Hepatocyte (in vitro differentiated cells): ENCODE data around the gene ANKRD11. TPM values are rescaled to one million over a fixed set of nuclear protein-coding genes. Genes with fewer than 3 reads are reported as not detected.
"Not testable (repeated sequence)": the region's sequence is repeated elsewhere in the genome, so short reads cannot be mapped to it uniquely, and the experiment has no call there.

Experiments used
- DNase-seq: peaks from one replicate; pipeline ENCODE4 v3.0.0-alpha.2; 2016; ENCODE audit warnings: low spot score
- H2AFZ ChIP-seq: fragments of 200-600 bp; sonication (generic); 2 replicates; pipeline ENCODE4 v1.6.0; 2016; ENCODE audit warnings: antibody characterized with exemption, mild to moderate bottlenecking
- H3K27ac ChIP-seq: fragments of 200-600 bp; sonication (generic); 2 replicates; pipeline ENCODE4 v1.5.1; 2016; ENCODE audit warnings: mild to moderate bottlenecking
- H3K27me3 ChIP-seq: fragments of 200-600 bp; sonication (generic); 2 replicates; pipeline ENCODE4 v1.6.1; 2016
- H3K36me3 ChIP-seq: fragments of 200-600 bp; sonication (generic); replicated peaks from 2 replicates; pipeline ENCODE4 v1.5.1; 2016; ENCODE audit warnings: low read depth; ENCODE audit not compliant: insufficient read depth
- H3K4me1 ChIP-seq: fragments of 200-600 bp; sonication (generic); 2 replicates; pipeline ENCODE4 v1.5.1; 2016; ENCODE audit warnings: mild to moderate bottlenecking, moderate library complexity; ENCODE audit not compliant: insufficient read depth
- H3K4me2 ChIP-seq: fragments of 200-600 bp; sonication (generic); 2 replicates; pipeline ENCODE4 v1.6.0; 2016
- H3K4me3 ChIP-seq: fragments of 200-600 bp; sonication (generic); 2 replicates; pipeline ENCODE4 v1.5.1; 2016; ENCODE audit warnings: mild to moderate bottlenecking
- H3K79me2 ChIP-seq: fragments of 200-600 bp; sonication (generic); 2 replicates; pipeline ENCODE4 v1.6.0; 2017; ENCODE audit warnings: mild to moderate bottlenecking
- H3K9me2 ChIP-seq: fragments of 200-600 bp; sonication (generic); replicated peaks from 2 replicates; pipeline ENCODE4 v1.6.0; 2017; ENCODE audit warnings: mild to moderate bottlenecking; ENCODE audit not compliant: insufficient read depth
- H3K9me3 ChIP-seq: fragments of 200-600 bp; sonication (generic); 2 replicates; pipeline ENCODE4 v1.5.1; 2016; ENCODE audit warnings: low read depth, mild to moderate bottlenecking
- H4K20me1 ChIP-seq: fragments of 200-600 bp; sonication (generic); 2 replicates; pipeline ENCODE4 v1.6.0; 2016; ENCODE audit warnings: mild to moderate bottlenecking; ENCODE audit not compliant: insufficient read depth, poor library complexity, severe bottlenecking
- CTCF ChIP-seq: fragments of 200-600 bp; sonication (generic); IDR thresholded peaks from 2 replicates; pipeline ENCODE4 v1.5.1; 2016; ENCODE audit warnings: antibody characterized with exemption, mild to moderate bottlenecking; ENCODE audit not compliant: poor library complexity
- EZH2 ChIP-seq: fragments of 200-600 bp; sonication (generic); IDR thresholded peaks from 2 replicates; pipeline ENCODE4 v1.6.1; 2016; ENCODE audit warnings: antibody characterized with exemption, mild to moderate bottlenecking, borderline replicate concordance
- EZH2phosphoT487 ChIP-seq: fragments of 200-600 bp; sonication (generic); IDR thresholded peaks from one replicate; pipeline ENCODE4 v1.6.1; 2018; ENCODE audit warnings: antibody characterized with exemption, mild to moderate bottlenecking, low read depth, moderate library complexity; ENCODE audit not compliant: unreplicated experiment, severe bottlenecking
- WGBS: methylation state at CpG from one replicate; pipeline ENCODE4 v1.1.6; 2016; ENCODE audit warnings: low lambda C conversion rate; ENCODE audit errors: missing lambda C conversion rate; 5-methylcytosine and 5-hydroxymethylcytosine counted together
- polyA plus RNA-seq: library from polyadenylated mRNA; unstranded; fragments of >200 nt; fragmentation: Nextera tagmentation; extraction: Ambion mirVana; gene quantifications from 2 replicates; pipeline ENCODE4 v1.2.1, GENCODE V29; 2016
- total RNA-seq: library from RNA; depleted of rRNA; stranded (reverse); fragments of >200 nt; gene quantifications from 2 replicates; pipeline ENCODE4 v1.2.3, GENCODE V29; 2014

ANKRD11 gene
- total and polyA plus RNA-seq, 2 experiments from 2014 or later: 48.7 to 130 TPM

- no peaks in the 10 kb centered on the region for H3K4me1 ChIP-seq
- 87% methylated on average over 14 of the region's 14 CpGs for WGBS
- TF ChIP-seq EZH2: no peak
- no peak for DNase-seq
- no peak overlapping the region for H3K4me2 ChIP-seq
- H3K9me3 ChIP-seq: no peaks in the 10 kb centered on the region
- no peaks in the 10 kb centered on the region for H3K79me2 ChIP-seq
- no peaks in the 10 kb centered on the region for H3K9me2 ChIP-seq
- H3K4me3 ChIP-seq: no peak overlapping the region
- no peak overlapping the region for H2AFZ ChIP-seq
- peaks cover 8% of the 10 kb centered on the region for H4K20me1 ChIP-seq
- no peaks in the 10 kb centered on the region for H3K27me3 ChIP-seq
- no peak overlapping the region for H3K27ac ChIP-seq
- H3K36me3 ChIP-seq: no peaks in the 10 kb centered on the region
Observed at GRCh38 chr16:89268987-89269735, 221.2 kb downstream of the ANKRD11 start.

- H3K4me1 ChIP-seq: no peaks in the 10 kb centered on the region
- peaks cover 8% of the 10 kb centered on the region for H4K20me1 ChIP-seq
- H3K36me3 ChIP-seq: no peaks in the 10 kb centered on the region
- H2AFZ ChIP-seq: no peak overlapping the region
- no peaks in the 10 kb centered on the region for H3K27me3 ChIP-seq
- H3K9me2 ChIP-seq: no peaks in the 10 kb centered on the region
- DNase-seq: no peak
- H3K9me3 ChIP-seq: no peaks in the 10 kb centered on the region
- H3K4me2 ChIP-seq: no peak overlapping the region
- H3K4me3 ChIP-seq: no peak overlapping the region
- 98% methylated on average over 16 of the region's 19 CpGs for WGBS
- H3K27ac ChIP-seq: no peak overlapping the region
- H3K79me2 ChIP-seq: no peaks in the 10 kb centered on the region
- TF ChIP-seq EZH2phosphoT487 (no peak), EZH2 (no peak), CTCF (no peak)
Observed at GRCh38 chr16:89268585-89268984, 221.8 kb downstream of the ANKRD11 start.

- not testable (repeated sequence) for H3K9me2 ChIP-seq, H3K4me1 ChIP-seq, H3K27me3 ChIP-seq, H3K9me3 ChIP-seq, DNase-seq, H3K36me3 ChIP-seq, H3K4me3 ChIP-seq, H3K79me2 ChIP-seq, H2AFZ ChIP-seq, H3K27ac ChIP-seq, H4K20me1 ChIP-seq, H3K4me2 ChIP-seq
- WGBS: 98% methylated on average over 12 of the region's 15 CpGs
Observed at GRCh38 chr16:89267746-89268145, 222.6 kb downstream of the ANKRD11 start.

- TF ChIP-seq EZH2phosphoT487: no peak
- no peak for TF ChIP-seq EZH2
- TF ChIP-seq CTCF: no peak
- Histone ChIP-seq H3K79me2 (no peaks in the 10 kb centered on the region), H3K4me2 (no peak overlapping the region), H3K36me3 (no peaks in the 10 kb centered on the region), H4K20me1 (peaks cover 5% of the 10 kb centered on the region), H3K9me3 (no peaks in the 10 kb centered on the region), H3K9me2 (no peaks in the 10 kb centered on the region), H3K4me3 (no peak overlapping the region), H3K27me3 (no peaks in the 10 kb centered on the region), H3K27ac (no peak overlapping the region), H2AFZ (no peak overlapping the region), H3K4me1 (no peaks in the 10 kb centered on the region)
- no peak for DNase-seq
- WGBS: 96% methylated on average over 16 of the region's 17 CpGs
Observed at GRCh38 chr16:89266521-89267134, 223.7 kb downstream of the ANKRD11 start.
